ENCODE results near the gene ATP2C2.
"Not testable (repeated sequence)": the region's sequence is repeated elsewhere in the genome, so short reads cannot be mapped to it uniquely, and the experiment has no call there.

ATP2C2 gene

GRCh38 chr16:84369105-84369504, 767 bp downstream of the ATP2C2 start:
- DNase-seq = no peak

- DNase-seq = no peak
Observed at GRCh38 chr16:84369938-84370627, 1.7 kb downstream of the ATP2C2 start.

- DNase-seq = no peak
Observed at GRCh38 chr16:84370723-84371552, 2.6 kb downstream of the ATP2C2 start.

GRCh38 chr16:84371553-84371865, 3.2 kb downstream of the ATP2C2 start:
- no peak for DNase-seq

- no peak for DNase-seq
Observed at GRCh38 chr16:84373907-84374489, 5.7 kb downstream of the ATP2C2 start.

- DNase-seq = no peak
Observed at GRCh38 chr16:84378099-84378498, 9.8 kb downstream of the ATP2C2 start.

- no peak for DNase-seq
Observed at GRCh38 chr16:84378567-84378966, 10.2 kb downstream of the ATP2C2 start.

- DNase-seq = no peak
Observed at GRCh38 chr16:84379008-84379708, 10.8 kb downstream of the ATP2C2 start.

GRCh38 chr16:84379709-84380362, 11.5 kb downstream of the ATP2C2 start:
- no peak for DNase-seq

GRCh38 chr16:84380405-84380804, 12.1 kb downstream of the ATP2C2 start:
- no peak for DNase-seq

GRCh38 chr16:84382396-84382795, 14.1 kb downstream of the ATP2C2 start:
- DNase-seq = no peak

GRCh38 chr16:84383106-84383505, 14.8 kb downstream of the ATP2C2 start:
- DNase-seq = no peak

GRCh38 chr16:84386047-84386446, 17.7 kb downstream of the ATP2C2 start:
- no peak for DNase-seq

- DNase-seq = no peak
Observed at GRCh38 chr16:84387021-84387420, 18.7 kb downstream of the ATP2C2 start.

GRCh38 chr16:84390131-84390785, 21.9 kb downstream of the ATP2C2 start:
- no peak for DNase-seq

- no peak for DNase-seq
Observed at GRCh38 chr16:84391151-84392030, 23.1 kb downstream of the ATP2C2 start.

- no peak for DNase-seq
Observed at GRCh38 chr16:84392031-84392360, 23.7 kb downstream of the ATP2C2 start.

GRCh38 chr16:84396082-84396481, 27.7 kb downstream of the ATP2C2 start:
- not testable (repeated sequence) for DNase-seq

- no peak for DNase-seq
Observed at GRCh38 chr16:84396537-84397008, 28.2 kb downstream of the ATP2C2 start.

- no peak for DNase-seq
Observed at GRCh38 chr16:84397090-84397489, 28.8 kb downstream of the ATP2C2 start.

GRCh38 chr16:84398701-84399100, 30.4 kb downstream of the ATP2C2 start:
- no peak for DNase-seq
